Stimulated activated CD4-positive, alpha-beta T cell treated with anti-CD3 and anti-CD28 coated beads, TNF-alpha, amount 100 ng/mL, for 4 hours (primary cell): Measurements from ENCODE around the gene ROCK2.
"Not testable (repeated sequence)": the region's sequence is repeated elsewhere in the genome, so short reads cannot be mapped to it uniquely, and the experiment has no call there.

Source experiments
- DNase-seq, 3 experiments: peaks; one replicate each; pipeline ENCODE4 v3.0.0-alpha.2; 2020; ENCODE audit warnings: low read depth in 3 of 3

The ROCK2 gene

GRCh38 chr2:11267931-11268330 lies 76.5 kb downstream of the ROCK2 start:
- DNase-seq = no peak

- DNase-seq = no peak
These were observed 79.6 kb downstream of the ROCK2 start for GRCh38 chr2:11264818-11265217.

GRCh38 chr2:11264007-11264406 lies 80.4 kb downstream of the ROCK2 start:
- no peak for DNase-seq

- DNase-seq = no peak
These were observed 81.3 kb downstream of the ROCK2 start for GRCh38 chr2:11263177-11263576.

DNA sequence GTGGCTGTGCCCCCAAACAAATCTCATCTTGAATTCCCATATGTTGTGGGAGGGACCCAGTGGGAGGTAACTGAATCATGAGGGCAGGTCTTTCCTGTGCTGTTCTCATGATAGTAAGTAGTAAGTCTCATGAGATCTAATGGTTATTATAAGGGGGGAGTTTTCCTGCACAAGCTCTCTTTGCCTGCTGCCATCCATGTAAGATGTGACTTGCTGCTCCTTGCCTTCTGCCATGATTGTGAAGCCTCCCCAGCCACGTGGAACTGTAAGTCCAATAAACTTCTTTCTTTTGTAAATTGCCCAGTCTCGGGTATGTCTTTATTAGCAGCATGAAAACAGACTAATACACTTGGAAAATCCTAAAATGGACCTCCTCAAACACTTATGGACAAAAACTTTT lies 82.0 kb downstream of the ROCK2 start:
- not testable (repeated sequence) for DNase-seq

- DNase-seq = not testable (repeated sequence)
These were observed 82.9 kb downstream of the ROCK2 start for GRCh38 chr2:11261564-11261963.

DNA sequence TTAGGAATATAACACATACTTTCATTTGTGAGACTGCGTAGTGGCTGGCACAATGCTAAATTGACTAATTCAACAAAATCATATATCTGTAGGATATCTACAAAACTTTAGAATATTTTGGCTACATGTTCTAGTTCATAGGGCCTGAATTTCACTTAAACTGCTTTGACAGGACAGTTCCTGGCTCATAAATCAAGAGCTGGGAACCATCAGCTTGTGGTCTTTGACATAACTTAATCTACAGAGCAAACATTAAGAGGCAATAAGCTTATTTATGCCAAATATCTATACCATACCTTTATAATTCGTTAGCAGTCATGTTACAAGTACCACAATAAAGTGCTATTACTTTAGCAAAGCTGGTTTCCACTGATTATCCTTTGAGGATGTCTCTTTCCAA lies 83.5 kb downstream of the ROCK2 start:
- DNase-seq = no peak

- no peak for DNase-seq
These were observed 86.5 kb downstream of the ROCK2 start for GRCh38 chr2:11257964-11258363.

DNA sequence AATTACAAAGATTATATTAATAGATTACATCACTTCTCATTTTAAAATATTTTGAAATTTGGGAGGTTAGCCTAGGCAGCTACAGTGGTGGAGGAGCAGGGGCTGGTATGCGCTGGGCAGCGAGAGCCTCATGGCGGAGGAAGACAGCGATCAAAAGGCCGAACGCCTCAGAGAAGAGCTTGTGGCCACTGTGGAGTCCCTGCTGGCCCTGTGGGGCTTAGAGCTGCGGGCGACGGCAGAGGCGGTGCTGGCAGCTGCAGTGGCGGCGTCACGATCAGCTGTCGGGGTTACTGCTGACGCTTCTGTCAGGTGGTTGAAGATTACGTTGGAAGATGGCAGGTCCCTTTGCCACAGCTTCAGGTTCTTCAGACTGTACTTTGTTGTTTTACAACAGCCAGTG lies 87.4 kb downstream of the ROCK2 start:
- DNase-seq = no peak

DNA sequence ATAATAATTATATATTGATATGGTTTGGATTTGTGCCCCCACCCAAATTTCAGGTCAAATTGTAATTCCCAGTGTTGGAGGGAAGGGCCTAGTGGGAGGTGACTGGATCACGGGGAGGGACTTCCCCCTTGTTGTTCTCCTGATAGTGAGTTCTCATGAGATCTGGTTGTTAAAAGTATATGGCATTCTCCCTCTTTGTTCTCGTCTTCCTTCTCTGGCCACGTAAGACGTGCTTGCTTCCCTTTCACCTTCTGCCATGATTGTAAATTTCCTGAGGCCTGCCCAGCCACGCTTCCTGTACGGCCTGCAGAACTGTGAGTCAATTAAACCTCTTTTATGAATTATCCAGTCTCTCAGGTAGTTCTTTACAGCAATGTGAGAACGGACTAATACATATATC lies 88.3 kb downstream of the ROCK2 start:
- DNase-seq = no peak

GRCh38 chr2:11254100-11254536 lies 90.3 kb downstream of the ROCK2 start:
- DNase-seq = no peak

DNA sequence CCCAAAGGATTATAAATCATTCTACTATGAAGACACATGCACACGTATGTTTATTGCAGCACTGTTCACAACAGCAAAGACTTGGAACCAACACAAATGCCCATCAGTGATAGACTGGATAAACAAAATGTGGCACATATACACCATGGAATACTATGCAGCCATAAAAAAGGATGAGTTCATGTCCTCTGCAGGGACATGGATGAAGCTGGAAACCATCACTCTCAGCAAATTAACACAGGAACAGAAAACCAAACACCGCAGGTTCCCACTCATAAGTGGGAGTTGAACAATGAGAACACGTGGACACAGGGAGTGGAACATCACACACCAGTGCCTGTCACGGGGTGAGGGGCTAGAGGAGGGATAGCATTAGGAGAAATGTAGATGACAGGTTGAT lies 92.0 kb downstream of the ROCK2 start:
- not testable (repeated sequence) for DNase-seq

DNA sequence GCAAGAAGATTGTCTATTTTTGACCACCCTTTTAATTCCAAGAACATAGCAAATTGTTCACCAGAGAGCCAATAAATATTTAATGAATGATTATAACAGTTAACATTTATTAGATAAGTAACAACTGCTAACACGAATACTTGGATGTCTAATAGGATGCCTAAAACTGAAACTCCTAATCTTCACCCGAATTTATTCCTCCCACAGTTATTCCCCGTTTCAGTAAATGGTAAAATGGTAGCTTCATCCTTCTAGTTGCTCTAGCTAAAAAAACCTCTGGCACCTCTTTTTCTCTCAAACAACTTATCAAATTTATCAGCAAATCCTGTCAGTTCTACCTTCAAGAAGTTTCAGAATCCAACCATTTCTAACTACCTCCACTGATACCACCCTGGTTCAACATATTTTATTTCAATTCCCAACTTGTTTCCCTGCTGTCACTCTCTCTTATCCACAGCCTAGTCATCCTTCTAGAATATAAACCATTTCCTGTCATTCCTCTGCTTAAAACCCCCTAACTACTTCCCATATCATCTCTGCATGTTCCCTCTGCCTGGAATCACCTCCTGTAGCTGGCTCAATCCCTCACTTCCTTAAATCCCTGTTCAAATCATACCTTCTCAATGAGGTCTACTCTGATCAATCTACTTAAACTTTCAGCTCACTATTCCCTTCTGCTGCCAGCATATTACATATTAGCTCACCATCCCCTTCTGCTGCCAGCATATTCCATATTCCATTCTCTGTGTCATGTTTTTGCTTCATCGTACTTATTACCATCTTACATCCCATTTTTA lies 93.8 kb downstream of the ROCK2 start:
- DNase-seq = no peak

- no peak for DNase-seq
These were observed 99.1 kb downstream of the ROCK2 start for GRCh38 chr2:11245322-11245721.

DNA sequence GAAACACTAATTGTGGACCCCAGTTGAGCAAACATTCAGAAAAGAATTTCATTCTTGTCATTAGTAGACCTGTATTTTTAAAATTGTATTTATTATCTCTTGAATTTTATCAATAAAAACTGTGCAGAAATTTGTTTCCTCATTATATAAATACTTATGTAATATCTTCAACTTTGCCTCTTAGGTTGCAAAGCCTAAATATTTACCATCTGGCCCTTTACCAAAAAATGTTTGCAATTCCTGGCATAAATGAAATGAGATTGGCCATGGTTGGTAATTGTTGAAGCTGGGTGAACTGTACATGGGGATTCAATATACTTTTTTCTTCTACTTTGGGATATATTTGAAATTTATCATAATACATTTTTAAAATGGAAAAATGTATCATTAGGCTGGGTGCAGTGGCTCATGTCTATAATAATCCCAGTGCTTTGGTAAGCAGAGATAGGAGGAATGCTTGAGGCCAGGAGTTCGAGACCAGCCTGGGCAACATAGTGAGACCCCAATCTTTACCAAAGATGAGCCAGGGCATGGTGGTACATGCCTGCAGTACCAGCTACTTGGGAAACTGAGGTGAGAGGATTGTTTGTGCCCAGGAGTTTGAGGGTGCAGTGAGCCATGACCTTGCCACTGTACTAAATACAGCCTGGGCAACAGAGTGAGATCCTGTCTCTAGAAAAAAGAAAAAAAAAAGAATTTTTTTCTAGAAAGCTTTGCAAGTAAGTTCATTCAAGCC lies 100.2 kb downstream of the ROCK2 start:
- no peak for DNase-seq

DNA sequence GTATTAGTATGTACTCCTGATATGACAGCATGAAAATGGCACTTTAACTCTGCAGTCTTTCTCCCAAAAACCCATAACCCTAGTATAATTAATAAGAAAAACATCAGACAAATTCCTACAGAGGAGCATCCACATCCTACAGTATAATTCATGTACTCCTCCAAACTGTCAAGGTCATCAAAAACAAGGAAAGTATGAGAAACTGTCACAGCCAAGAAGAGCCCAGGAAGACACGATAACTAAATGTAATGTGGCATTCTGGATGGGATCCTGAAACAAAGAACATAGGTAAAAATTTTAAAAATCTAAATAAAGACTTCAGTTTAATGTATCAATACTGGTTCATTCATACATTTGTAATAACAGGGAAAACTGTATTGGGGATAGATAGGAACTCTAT lies 100.9 kb downstream of the ROCK2 start:
- no peak for DNase-seq

- DNase-seq = no peak
These were observed 101.8 kb downstream of the ROCK2 start for GRCh38 chr2:11242542-11243174.

GRCh38 chr2:11241412-11242203 lies 102.8 kb downstream of the ROCK2 start:
- no peak for DNase-seq

GRCh38 chr2:11239666-11240462 lies 104.6 kb downstream of the ROCK2 start:
- no peak for DNase-seq

DNA sequence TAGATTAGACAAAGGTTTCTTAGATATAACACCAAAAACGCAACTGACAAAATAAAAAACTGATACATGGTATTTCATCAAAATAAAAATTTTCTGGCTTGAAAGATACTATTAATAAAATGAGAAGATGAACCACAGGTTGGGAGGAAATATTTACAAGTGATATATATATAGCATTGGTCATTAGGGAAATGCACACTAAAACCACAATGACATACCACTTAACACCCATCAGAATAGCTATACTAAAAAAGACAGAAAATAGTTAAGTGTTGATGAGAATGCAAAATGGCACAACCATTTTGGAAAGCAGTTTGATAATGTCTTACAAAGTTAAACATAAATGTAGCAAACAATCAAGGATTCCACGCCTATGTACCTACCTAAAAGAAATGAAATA lies 105.3 kb downstream of the ROCK2 start:
- DNase-seq = no peak

DNA sequence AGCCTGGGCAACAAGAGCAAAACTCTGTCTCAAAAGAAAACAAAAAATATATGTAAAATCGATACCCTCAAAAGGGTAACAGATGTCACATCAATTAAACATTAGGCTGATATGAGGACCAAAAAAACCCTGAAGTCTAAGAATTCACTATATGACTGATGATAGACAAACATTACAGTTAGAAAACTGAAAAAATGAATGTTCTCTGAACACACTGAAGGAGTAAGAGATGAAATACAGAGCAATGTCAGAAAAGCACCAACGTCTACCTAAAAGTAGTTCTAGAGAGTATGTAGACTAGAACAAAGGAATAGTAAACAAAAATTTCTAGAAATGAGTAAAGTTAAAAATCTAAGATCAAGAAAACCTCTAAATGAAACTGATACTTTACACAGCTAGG lies 107.3 kb downstream of the ROCK2 start:
- DNase-seq = no peak
